ENCODE measurements around the gene CDKAL1.

- TF ChIP-seq CTCF (IDR thresholded peaks at IDR 0.05; ENCODE audit: low read length), result no peak
- no peak for TF ChIP-seq EZH2 (optimal IDR thresholded peaks at IDR 0.05; ENCODE audit: low read depth, low read length)
- no peak for TF ChIP-seq EZH2phosphoT487 (IDR thresholded peaks at IDR 0.05; ENCODE audit: low read length)
These were observed 334.3 kb downstream of the CDKAL1 start for GRCh38 chr6:20868397-20869096.
